ENCODE results near the gene HS1BP3.

- TF ChIP-seq, protein P1, sequence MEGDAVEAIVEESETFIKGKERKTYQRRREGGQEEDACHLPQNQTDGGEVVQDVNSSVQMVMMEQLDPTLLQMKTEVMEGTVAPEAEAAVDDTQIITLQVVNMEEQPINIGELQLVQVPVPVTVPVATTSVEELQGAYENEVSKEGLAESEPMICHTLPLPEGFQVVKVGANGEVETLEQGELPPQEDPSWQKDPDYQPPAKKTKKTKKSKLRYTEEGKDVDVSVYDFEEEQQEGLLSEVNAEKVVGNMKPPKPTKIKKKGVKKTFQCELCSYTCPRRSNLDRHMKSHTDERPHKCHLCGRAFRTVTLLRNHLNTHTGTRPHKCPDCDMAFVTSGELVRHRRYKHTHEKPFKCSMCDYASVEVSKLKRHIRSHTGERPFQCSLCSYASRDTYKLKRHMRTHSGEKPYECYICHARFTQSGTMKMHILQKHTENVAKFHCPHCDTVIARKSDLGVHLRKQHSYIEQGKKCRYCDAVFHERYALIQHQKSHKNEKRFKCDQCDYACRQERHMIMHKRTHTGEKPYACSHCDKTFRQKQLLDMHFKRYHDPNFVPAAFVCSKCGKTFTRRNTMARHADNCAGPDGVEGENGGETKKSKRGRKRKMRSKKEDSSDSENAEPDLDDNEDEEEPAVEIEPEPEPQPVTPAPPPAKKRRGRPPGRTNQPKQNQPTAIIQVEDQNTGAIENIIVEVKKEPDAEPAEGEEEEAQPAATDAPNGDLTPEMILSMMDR (IDR thresholded peaks at IDR 0.05): no peak
- no peak for TF ChIP-seq POLR2A (IDR thresholded peaks at IDR 0.05)
Measured at GRCh38 chr2:20568501-20569463, 82.1 kb downstream of the HS1BP3 start.
